ENCODE measurements around the gene SOX5. TPM values are rescaled to one million over a fixed set of nuclear protein-coding genes. Genes with fewer than 3 reads are reported as not detected.

SOX5 gene
- total and polyA plus RNA-seq, 9 of the 15 experiments (the other 6 are each of a cell fraction or from before 2014, with no cell fraction given): 8.3 to 16.5 (median 11.9) TPM

- Histone ChIP-seq H3K27me3 (ENCODE audit: control insufficient read depth in 2 of 2, insufficient read depth in 2 of 2, low read length in 2 of 2) (no peaks in the 10 kb centered on the region), H3K27ac (ENCODE audit: extremely low read depth, low read depth, low read length) (no peak overlapping the region), H2AFZ (ENCODE audit: low read depth, low read length) (peak overlapping the region; percentile 71), H4K20me1 (replicated peaks; ENCODE audit: control insufficient read depth, insufficient read depth, low read length) (no peaks in the 10 kb centered on the region), H3K4me2 (ENCODE audit: insufficient read depth, low read length) (no peak overlapping the region), H3K4me1 (replicated peaks in 1 of 2; ENCODE audit: control insufficient read depth in 2 of 2, insufficient read depth in 2 of 2, low read length in 2 of 2) (peaks cover 0 to 28% of the 10 kb centered on the region in 2 experiments; a peak in 3 of 5 replicates), H3K9me3 (replicated peaks; ENCODE audit: control insufficient read depth, insufficient read depth, low read depth, low read length) (no peaks in the 10 kb centered on the region; the same call in 1 of the 2 replicates), H3K79me2 (ENCODE audit: control insufficient read depth, insufficient read depth, low read length) (no peaks in the 10 kb centered on the region), H3K36me3 (ENCODE audit: control insufficient read depth, insufficient read depth, low read length) (no peaks in the 10 kb centered on the region), H3K9me1 (ENCODE audit: control insufficient read depth, insufficient read depth, low read length) (no peaks in the 10 kb centered on the region), H3K4me3 (no peak overlapping the region), H3K9ac (ENCODE audit: insufficient read depth in 1 of 2, low read depth in 2 of 2, low read length in 2 of 2) (no peak overlapping the region)
- ATAC-seq (no peak), FAIRE-seq (no peak), DNase-seq (ENCODE audit: extremely low read depth in 1 of 4, low spot score in 3 of 4) (no peak)
- ChIA-PET POLR2A (no interaction called here), CTCF (ENCODE audit: low intra/inter-chr PET ratio) (no interaction called here)
- in situ Hi-C loops (cut with MboI) (no loop called here), intact Hi-C loops (cut with micrococcal nuclease) (loop anchor here (5.0 kb wide), 1 partner anchor 166 kb away; no protein-coding TSS in a partner anchor)
- BruUV-seq (replicated peaks): no TSS peak
- WGBS (ENCODE audit: insufficient coverage, low coverage, missing lambda C conversion rate): 32% methylated on average over 5 of the region's 5 CpGs
- peak; percentile 95 for TF ChIP-seq ZNF316 (IDR thresholded peaks at IDR 0.05)
- no peak for TF ChIP-seq NR2C2 (CRISPR knock-in tag; IDR thresholded peaks at IDR 0.05)
- TF ChIP-seq NR2C2 (tag; IDR thresholded peaks at IDR 0.05): no peak
- no peak for TF ChIP-seq PHTF2 (CRISPR knock-in tag; IDR thresholded peaks at IDR 0.05)
- TF ChIP-seq, protein P1, sequence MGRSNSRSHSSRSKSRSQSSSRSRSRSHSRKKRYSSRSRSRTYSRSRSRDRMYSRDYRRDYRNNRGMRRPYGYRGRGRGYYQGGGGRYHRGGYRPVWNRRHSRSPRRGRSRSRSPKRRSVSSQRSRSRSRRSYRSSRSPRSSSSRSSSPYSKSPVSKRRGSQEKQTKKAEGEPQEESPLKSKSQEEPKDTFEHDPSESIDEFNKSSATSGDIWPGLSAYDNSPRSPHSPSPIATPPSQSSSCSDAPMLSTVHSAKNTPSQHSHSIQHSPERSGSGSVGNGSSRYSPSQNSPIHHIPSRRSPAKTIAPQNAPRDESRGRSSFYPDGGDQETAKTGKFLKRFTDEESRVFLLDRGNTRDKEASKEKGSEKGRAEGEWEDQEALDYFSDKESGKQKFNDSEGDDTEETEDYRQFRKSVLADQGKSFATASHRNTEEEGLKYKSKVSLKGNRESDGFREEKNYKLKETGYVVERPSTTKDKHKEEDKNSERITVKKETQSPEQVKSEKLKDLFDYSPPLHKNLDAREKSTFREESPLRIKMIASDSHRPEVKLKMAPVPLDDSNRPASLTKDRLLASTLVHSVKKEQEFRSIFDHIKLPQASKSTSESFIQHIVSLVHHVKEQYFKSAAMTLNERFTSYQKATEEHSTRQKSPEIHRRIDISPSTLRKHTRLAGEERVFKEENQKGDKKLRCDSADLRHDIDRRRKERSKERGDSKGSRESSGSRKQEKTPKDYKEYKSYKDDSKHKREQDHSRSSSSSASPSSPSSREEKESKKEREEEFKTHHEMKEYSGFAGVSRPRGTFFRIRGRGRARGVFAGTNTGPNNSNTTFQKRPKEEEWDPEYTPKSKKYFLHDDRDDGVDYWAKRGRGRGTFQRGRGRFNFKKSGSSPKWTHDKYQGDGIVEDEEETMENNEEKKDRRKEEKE (IDR thresholded peaks at IDR 0.05; ENCODE audit: borderline replicate concordance in 1 of 2, control insufficient read depth in 1 of 2, low read depth in 2 of 2, low read length in 1 of 2): no peak
- no peak for TF ChIP-seq HNRNPUL1 (IDR thresholded peaks at IDR 0.05; ENCODE audit: low read length)
- TF ChIP-seq POLR2AphosphoS5 (IDR thresholded peaks at IDR 0.05; ENCODE audit: control insufficient read depth, insufficient read depth, low read depth, low read length): no peak
- no peak for TF ChIP-seq KLF16 (IDR thresholded peaks at IDR 0.05)
- no peak for TF ChIP-seq TCF7 (IDR thresholded peaks at IDR 0.05; ENCODE audit: borderline replicate concordance)
- no peak for TF ChIP-seq ZNF318 (IDR thresholded peaks at IDR 0.05; ENCODE audit: borderline replicate concordance in 1 of 2, low read depth in 1 of 2)
- TF ChIP-seq HLTF (IDR thresholded peaks at IDR 0.05): no peak
Observed at GRCh38 chr12:23888396-23889068, 60.9 kb downstream of the SOX5 start.
